Measurements from ENCODE around the gene GAS2L2.

DNA sequence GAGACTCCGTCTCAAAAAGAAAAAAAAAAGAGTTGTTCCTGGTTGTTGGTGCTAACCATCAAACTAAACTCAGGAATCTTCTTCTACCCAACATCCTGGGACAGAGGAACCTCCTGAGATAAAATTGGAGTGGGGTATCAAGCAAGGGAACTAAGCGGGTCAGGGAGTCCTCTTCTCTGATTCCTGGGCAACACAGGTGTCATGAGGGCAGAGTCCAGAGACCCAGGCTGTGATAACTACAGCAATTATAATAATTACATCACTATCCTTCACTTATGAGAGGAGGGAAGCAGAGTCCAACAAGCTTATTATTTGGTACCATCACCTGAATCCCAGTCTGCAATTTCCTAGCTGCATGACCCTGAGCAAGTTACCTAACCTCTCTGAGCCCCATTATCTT lies 15.8 kb upstream of the GAS2L2 start:
- TF ChIP-seq, protein P1, sequence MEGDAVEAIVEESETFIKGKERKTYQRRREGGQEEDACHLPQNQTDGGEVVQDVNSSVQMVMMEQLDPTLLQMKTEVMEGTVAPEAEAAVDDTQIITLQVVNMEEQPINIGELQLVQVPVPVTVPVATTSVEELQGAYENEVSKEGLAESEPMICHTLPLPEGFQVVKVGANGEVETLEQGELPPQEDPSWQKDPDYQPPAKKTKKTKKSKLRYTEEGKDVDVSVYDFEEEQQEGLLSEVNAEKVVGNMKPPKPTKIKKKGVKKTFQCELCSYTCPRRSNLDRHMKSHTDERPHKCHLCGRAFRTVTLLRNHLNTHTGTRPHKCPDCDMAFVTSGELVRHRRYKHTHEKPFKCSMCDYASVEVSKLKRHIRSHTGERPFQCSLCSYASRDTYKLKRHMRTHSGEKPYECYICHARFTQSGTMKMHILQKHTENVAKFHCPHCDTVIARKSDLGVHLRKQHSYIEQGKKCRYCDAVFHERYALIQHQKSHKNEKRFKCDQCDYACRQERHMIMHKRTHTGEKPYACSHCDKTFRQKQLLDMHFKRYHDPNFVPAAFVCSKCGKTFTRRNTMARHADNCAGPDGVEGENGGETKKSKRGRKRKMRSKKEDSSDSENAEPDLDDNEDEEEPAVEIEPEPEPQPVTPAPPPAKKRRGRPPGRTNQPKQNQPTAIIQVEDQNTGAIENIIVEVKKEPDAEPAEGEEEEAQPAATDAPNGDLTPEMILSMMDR (IDR thresholded peaks at IDR 0.05), result no peak
- no peak for TF ChIP-seq POLR2A (IDR thresholded peaks at IDR 0.05)
